ENCODE data around the gene TRIM29.

DNA sequence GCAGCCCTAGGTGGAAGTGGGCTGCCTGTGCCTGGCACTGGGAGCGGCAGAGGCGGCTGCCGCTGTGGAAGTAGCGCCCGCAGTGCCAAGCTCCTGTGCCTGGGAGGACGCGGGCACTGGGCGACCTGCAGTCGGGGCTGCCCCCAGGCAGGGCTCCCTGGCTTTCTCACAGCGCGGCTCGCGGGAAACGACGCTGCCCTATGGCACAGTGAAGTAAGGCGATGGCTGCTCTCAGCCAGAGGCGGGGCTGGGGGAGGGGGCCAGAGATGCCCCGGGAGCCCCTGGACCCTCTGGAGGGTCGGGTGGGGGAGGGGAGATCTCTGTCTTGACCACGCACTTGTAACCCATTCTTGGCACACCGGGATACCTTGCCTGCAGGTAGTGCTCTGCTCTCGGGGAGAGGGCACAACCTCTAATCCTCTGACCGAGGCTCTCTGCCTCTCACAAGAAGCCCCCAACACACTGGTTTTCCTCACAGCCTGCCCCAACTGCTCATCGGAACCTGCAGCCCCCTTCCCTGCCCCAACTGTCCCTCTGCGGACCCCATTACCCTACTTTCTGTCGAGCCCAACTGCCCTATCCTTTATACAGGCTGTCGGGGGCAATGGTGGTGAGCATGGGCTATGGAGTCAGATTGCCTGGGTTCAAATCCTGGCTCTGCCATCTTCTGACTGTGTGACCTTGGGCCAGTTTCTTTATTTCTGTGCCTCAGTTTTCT is 32.2 kb upstream of the TRIM29 start:
- TF ChIP-seq ARNTL (CRISPR knock-in tag; IDR thresholded peaks at IDR 0.05; ENCODE audit: borderline replicate concordance, low read depth) (no peak), TCF4 (CRISPR knock-in tag; IDR thresholded peaks at IDR 0.05; ENCODE audit: borderline replicate concordance) (no peak), TOX (CRISPR knock-in tag; IDR thresholded peaks at IDR 0.05; ENCODE audit: borderline replicate concordance) (no peak), ZNF70 (CRISPR knock-in tag; IDR thresholded peaks at IDR 0.05) (no peak), ZFP3 (CRISPR knock-in tag; IDR thresholded peaks at IDR 0.05) (no peak), PATZ1 (CRISPR knock-in tag; IDR thresholded peaks at IDR 0.05; ENCODE audit: borderline replicate concordance) (no peak), ZFP30 (CRISPR knock-in tag; IDR thresholded peaks at IDR 0.05) (no peak), RARB (CRISPR knock-in tag; IDR thresholded peaks at IDR 0.05) (no peak), BACH2 (CRISPR knock-in tag; IDR thresholded peaks at IDR 0.05; ENCODE audit: borderline replicate concordance) (no peak), GLIS3 (CRISPR knock-in tag; IDR thresholded peaks at IDR 0.05) (no peak), OSR1 (CRISPR knock-in tag; IDR thresholded peaks at IDR 0.05) (no peak), ZC3H10 (CRISPR knock-in tag; IDR thresholded peaks at IDR 0.05) (no peak), SNAI2 (CRISPR knock-in tag; IDR thresholded peaks at IDR 0.05) (no peak)

Data from SK-N-SH treated with all-trans-retinoic acid at 6 μM for 48 hours (cell line).